ENCODE results near the gene GRID1.

- TF ChIP-seq MAX (IDR thresholded peaks at IDR 0.05; ENCODE audit: low read depth) (no peak), CTCF (IDR thresholded peaks at IDR 0.05) (no peak), RFX5 (IDR thresholded peaks at IDR 0.05; ENCODE audit: low read length) (no peak), POLR2AphosphoS5 (IDR thresholded peaks at IDR 0.05; ENCODE audit: low read depth, low read length) (no peak), MXI1 (IDR thresholded peaks at IDR 0.05; ENCODE audit: low read depth, low read length) (no peak), RCOR1 (IDR thresholded peaks at IDR 0.05; ENCODE audit: low read length) (no peak)
These were observed 198.3 kb downstream of the GRID1 start for GRCh38 chr10:86168256-86168655.
